CD1c-positive myeloid dendritic cell (primary cell): ENCODE data around the gene FANK1.
"Not testable (repeated sequence)": the region's sequence is repeated elsewhere in the genome, so short reads cannot be mapped to it uniquely, and the experiment has no call there.

Experiments
- DNase-seq: peaks from one replicate; pipeline ENCODE4 v3.0.0-alpha.2; 2016; ENCODE audit errors: extremely low spot score

Gene FANK1

DNA sequence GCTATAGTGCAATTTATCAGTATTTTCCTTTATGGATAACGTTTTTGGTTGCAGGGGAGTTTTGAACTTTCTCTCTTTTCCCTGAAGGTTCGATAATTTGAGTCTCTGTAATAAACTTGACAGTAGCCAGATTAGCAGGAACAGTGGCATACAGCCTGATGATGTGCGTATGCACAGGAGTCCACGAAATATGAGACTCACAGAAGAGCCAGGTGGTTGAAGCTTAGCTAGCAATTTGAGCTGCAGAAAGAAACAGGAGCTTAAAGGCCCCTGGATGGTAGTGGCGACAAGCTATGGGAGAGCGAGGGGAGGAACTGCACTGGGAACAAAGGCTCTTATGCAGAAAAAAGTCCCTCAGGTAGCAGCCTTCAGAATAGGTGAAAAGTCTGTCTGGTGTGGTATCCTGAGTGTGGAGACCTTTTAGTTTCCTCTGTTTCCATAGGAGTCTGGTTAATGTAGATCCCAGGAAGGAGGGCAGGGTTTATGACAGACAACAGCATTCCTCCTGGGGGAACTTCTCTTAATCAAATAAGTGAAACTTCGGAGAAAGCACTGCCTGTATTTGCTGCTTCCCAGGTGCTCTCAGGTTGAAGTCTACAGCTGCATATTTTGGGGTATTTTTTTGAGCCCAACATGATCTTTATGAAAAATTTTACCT is 32.7 kb downstream of the FANK1 start:
- DNase-seq, result no peak

GRCh38 chr10:125929618-125930017 is 33.3 kb downstream of the FANK1 start:
- no peak for DNase-seq

GRCh38 chr10:125933693-125934092 is 37.3 kb downstream of the FANK1 start:
- no peak for DNase-seq

DNA sequence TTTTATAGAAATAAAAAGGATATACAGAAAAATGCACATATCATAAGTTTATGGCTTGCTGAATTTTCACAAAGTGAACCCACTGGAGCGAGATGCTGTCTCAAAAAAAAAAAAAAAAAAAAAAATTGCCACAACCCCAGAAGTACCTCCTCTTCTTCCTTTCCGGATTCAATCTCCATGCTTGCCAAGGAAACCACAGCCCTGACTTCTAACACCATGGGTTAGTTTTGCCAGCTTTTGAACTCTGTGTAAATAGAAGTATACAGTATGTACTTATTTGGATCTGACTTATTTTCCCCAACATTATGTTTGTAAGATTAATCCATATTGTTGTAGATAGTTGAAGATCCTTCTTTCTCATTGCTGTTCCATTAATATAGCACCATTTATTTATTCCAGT is 40.0 kb downstream of the FANK1 start:
- DNase-seq, result no peak

DNA sequence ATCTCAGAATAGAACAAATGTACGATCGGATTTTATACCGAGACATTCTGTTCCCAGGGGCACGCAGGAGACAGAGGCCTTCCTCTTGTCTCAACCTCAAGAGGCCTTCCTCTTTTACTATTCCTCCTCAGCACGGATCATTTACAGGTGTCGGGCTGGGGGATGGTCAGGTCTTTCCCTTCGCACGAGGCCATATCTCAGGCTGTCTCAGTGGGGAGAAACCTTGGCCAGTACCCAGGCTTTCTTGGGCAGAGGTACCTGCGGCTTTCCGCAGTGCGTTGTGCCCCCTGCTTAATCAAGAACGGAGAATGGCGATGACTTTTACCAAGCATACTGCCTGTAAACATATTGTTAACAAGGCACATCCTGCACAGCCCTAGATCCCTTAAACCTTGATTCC is 44.2 kb downstream of the FANK1 start:
- DNase-seq, result no peak

- DNase-seq, result no peak
Observed at GRCh38 chr10:125951290-125951689, 54.9 kb downstream of the FANK1 start.

GRCh38 chr10:125953778-125954385 is 57.5 kb downstream of the FANK1 start:
- no peak for DNase-seq

DNA sequence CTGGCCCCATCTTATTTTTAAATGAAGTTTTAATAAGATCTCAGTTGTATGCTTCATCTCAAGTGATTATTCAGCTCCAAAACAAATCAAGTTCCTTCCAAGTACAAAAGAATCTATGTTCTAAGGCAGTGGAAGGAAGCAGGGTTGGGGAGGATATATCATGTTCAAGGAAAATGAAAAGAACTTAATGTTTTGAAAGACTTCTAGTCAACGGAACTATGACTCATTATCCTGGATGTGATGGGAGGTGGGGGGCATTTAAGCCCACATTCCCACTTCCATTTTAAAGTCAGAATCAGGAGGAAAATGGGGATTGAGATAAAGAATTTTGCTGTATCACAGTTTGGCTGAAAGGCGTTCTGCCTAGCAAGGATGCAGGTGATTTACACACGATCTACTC is 59.4 kb downstream of the FANK1 start:
- no peak for DNase-seq

DNA sequence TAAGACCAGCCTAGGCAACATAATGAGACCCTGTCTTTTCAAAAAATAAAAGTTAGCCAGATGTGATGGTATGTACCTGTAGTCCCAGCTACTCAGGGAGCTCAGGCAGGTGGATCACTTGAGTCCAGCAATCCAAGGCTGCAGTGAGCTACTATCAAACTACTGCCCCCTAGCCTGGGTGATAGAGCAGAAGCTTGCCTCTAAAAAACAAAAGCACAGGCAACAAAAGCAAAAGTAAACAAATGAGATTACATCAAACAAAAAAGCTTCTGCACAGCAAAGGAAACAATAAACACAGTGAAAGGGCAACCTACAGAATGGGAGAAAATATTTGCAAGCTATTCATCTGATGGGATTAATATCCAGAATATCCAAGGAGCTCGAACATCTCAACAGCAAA is 65.4 kb downstream of the FANK1 start:
- no peak for DNase-seq

DNA sequence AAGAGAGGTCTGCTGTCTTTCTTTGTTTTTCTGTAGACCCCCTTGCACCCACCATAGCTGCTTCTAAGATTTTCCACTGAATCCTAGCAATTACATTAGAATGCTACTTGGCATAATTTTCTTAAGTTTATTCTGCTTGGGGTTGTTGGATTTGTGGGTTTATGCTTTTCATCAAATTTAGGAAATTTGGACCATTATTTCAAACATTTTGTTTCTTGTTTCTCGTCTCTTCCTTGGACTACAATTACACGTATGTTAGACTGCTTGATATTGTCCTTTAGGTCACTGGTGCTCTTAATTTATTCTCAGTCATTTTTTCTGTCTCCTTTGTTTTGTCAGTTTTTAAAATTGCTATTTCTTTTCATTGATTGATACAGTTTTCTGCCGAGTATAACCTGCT is 65.8 kb downstream of the FANK1 start:
- no peak for DNase-seq

DNA sequence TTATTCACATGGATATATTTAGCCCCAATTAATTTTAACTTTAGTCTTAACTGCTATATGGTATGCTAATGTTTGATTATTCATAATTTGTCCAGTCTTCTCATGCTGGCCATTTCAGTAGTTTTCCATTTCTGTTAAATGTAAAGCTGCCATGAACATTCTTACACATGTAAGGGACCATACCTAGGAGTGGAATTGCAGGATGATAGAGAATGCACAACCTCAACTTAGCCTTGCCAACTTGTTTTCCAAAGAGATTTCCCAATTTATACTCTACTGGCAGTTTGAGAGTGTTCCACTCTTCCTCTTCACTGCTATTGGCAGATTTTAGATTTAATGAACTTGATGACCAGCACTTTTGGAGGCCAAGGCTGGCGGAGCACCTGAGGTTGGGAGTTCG is 68.2 kb downstream of the FANK1 start:
- no peak for DNase-seq

DNA sequence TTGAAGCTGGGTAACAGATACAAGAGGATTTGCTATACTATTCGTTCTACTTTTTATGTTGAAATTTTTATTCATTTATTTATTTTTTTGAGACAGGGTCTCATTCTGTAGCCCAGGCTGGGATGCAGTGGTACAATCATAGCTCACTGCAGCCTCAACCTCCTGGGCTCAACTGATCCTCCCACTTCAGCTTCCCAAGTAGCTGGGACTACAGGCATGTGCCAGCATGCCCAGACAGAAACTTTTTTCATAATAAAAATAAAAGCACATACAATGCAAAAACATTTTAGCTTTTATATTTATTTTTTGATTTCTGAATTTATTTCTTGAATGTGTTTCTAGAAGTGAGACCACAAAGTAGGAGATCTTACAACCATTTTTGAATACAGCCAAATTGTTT is 71.2 kb downstream of the FANK1 start:
- no peak for DNase-seq

GRCh38 chr10:125970077-125970630 is 73.8 kb downstream of the FANK1 start:
- DNase-seq, result not testable (repeated sequence)

DNA sequence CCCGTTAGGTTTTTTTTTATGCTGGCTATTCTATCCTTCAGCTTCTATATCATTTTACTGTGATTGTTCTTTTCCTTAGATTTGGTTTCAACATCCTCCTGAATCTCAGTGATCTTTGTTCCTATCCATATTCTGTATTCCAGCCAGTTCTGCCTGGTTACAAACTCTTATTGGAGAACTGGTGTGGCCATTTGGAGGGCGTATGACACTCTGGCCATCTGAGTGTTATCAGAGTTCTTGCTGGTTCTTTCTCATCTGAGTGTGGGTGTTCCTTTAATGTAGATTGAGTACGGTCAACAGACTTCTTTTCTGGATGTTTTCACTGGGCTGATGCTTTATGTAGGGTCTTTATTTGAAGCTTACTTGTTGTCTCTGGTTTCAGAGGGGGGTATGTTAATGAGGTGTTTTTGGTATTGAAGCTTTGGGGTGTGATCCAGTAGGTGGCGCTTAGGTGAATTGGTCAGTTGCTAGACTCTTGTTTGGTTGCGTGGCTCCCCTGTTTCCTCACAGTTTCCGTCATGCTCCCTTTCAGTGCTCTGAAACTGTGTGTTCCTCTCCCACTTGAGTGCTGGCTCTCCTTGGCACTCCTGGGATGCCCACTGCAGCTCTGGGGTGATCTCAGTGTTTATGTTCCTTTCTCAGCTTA is 80.7 kb downstream of the FANK1 start:
- no peak for DNase-seq

GRCh38 chr10:125979976-125980375 is 83.6 kb downstream of the FANK1 start:
- no peak for DNase-seq

GRCh38 chr10:125980521-125981035 is 84.2 kb downstream of the FANK1 start:
- DNase-seq, result no peak

DNA sequence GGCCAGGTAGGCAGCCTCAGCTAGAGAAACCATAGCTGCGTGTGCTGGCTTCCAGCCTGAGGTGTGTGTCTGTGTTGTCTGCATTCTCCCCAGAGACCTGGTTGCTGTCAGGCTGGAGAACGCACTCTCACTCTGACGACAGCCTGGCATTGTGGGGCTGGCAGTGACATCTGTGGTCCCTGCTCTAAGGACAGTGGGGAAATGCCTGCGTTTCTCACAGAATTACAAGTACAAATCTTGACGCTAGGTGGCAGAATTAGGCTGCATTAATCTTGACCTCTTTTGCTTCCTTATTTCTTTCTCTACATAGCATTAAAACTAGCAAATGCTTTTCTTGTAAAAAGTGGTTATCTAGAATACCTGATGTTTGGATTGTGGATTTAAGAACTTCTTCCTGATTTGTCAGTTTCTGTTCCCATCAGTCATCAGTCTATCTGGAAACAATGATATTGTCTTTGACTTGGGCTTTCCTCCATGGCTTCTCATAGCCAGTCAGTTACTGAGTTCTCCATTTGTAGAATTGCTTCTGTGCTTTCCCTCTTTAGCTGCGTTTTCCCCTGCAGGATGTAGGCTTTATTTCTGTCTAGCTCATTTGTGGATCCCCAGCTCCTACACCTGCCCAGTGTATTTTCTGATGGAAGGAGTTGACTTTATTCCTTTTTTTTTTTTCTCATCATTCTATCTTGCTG is 86.0 kb downstream of the FANK1 start:
- peak; percentile 90 for DNase-seq

- DNase-seq, result no peak
Observed at GRCh38 chr10:125983161-125983560, 86.8 kb downstream of the FANK1 start.

GRCh38 chr10:125983656-125984055 is 87.3 kb downstream of the FANK1 start:
- no peak for DNase-seq

- no peak for DNase-seq
Observed at GRCh38 chr10:125984346-125984745, 88.0 kb downstream of the FANK1 start.

GRCh38 chr10:125984865-125985495 is 88.6 kb downstream of the FANK1 start:
- peak; percentile 39 for DNase-seq
